Renal pelvis (tissue), 4 donors: ENCODE measurements around the gene ABCG1. TPM values are rescaled to one million over a fixed set of nuclear protein-coding genes. Genes with fewer than 3 reads are reported as not detected.

ENCODE experiments used
- DNase-seq: peaks from one replicate; pipeline ENCODE4 v3.0.0-alpha.2; 2013
- polyA plus RNA-seq, 3 donors: library from polyadenylated mRNA; unstranded; fragments of 120-200 nt; gene quantifications; one replicate each; pipeline ENCODE4 v1.2.1, GENCODE V29; 2013; ENCODE audit not compliant: insufficient read length in 3 of 3

Gene ABCG1
- polyA plus RNA-seq, 3 donors = 7.6 to 11.0 (median 7.7) TPM

GRCh38 chr21:42317826-42318746 lies 99.1 kb downstream of the ABCG1 start:
- DNase-seq = no peak

- DNase-seq = no peak
Measured at GRCh38 chr21:42319376-42319775, 100.4 kb downstream of the ABCG1 start.

- no peak for DNase-seq
Measured at GRCh38 chr21:42319851-42320572, 101.1 kb downstream of the ABCG1 start.

GRCh38 chr21:42320791-42321190 lies 101.9 kb downstream of the ABCG1 start:
- no peak for DNase-seq

- no peak for DNase-seq
Measured at GRCh38 chr21:42321231-42321630, 102.3 kb downstream of the ABCG1 start.

GRCh38 chr21:42321845-42322244 lies 102.9 kb downstream of the ABCG1 start:
- no peak for DNase-seq

- no peak for DNase-seq
Measured at GRCh38 chr21:42324896-42325295, 106.0 kb downstream of the ABCG1 start.

GRCh38 chr21:42330380-42331371 lies 111.7 kb downstream of the ABCG1 start:
- DNase-seq = no peak

GRCh38 chr21:42331660-42332059 lies 112.7 kb downstream of the ABCG1 start:
- no peak for DNase-seq

GRCh38 chr21:42332557-42333317 lies 113.8 kb downstream of the ABCG1 start:
- DNase-seq = no peak

GRCh38 chr21:42336054-42336453 lies 117.1 kb downstream of the ABCG1 start:
- DNase-seq = no peak

- no peak for DNase-seq
Measured at GRCh38 chr21:42337276-42337675, 118.3 kb downstream of the ABCG1 start.

- DNase-seq = peak; percentile 88
Measured at GRCh38 chr21:42337830-42338728, 119.1 kb downstream of the ABCG1 start.

GRCh38 chr21:42338729-42339715 lies 120.1 kb downstream of the ABCG1 start:
- DNase-seq = no peak

GRCh38 chr21:42340187-42341050 lies 121.5 kb downstream of the ABCG1 start:
- DNase-seq = no peak

GRCh38 chr21:42341776-42342542 lies 123.0 kb downstream of the ABCG1 start:
- no peak for DNase-seq

GRCh38 chr21:42343101-42343500 lies 124.2 kb downstream of the ABCG1 start:
- no peak for DNase-seq
